ENCODE results near the gene GPR39. TPM values are rescaled to one million over a fixed set of nuclear protein-coding genes. Genes with fewer than 3 reads are reported as not detected.

GPR39 gene
- total RNA-seq, 2 donors from 2014 or later = 3.6 to 5.3 TPM

GRCh38 chr2:132374151-132374550 is 42.5 kb upstream of the GPR39 start:
- TF ChIP-seq CTCF (IDR thresholded peaks at IDR 0.05) = no peak
- no peak for TF ChIP-seq POLR2AphosphoS5 (IDR thresholded peaks at IDR 0.05)
- no peak for TF ChIP-seq POLR2A (IDR thresholded peaks at IDR 0.05)
- H3K27ac ChIP-seq = no peak overlapping the region
- H3K36me3 ChIP-seq = no peaks in the 10 kb centered on the region
- no peak for DNase-seq (ENCODE audit: low spot score)
- no peak overlapping the region for H3K4me3 ChIP-seq
- no peaks in the 10 kb centered on the region for H3K9me3 ChIP-seq
- intact Hi-C loops (cut with DNase I) = no loop called here
- H3K4me1 ChIP-seq (replicated peaks) = no peaks in the 10 kb centered on the region
- H3K27me3 ChIP-seq (replicated peaks; ENCODE audit: insufficient read depth) = no peaks in the 10 kb centered on the region

DNA sequence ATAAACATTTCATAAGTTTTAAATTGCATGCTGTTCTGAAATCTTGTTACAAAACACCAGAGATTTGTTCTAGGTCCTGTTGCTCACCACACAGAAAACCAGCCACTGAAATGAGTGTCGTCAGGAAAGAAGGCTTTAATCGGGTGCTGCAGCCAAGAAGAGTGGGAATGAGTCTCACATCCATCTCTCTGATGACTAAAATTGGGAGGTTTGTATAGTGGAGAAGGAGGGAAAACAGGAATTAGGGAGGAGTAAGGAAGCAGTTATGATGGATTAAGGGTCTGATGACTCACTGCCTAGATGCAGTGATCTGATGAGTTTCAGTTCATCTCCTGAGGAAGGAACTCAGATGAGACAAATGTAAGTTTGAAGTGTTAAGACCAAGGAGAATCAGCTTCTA is 42.1 kb upstream of the GPR39 start:
- Histone ChIP-seq H3K4me1 (replicated peaks) (no peaks in the 10 kb centered on the region), H3K27me3 (replicated peaks; ENCODE audit: insufficient read depth) (no peaks in the 10 kb centered on the region), H3K36me3 (no peaks in the 10 kb centered on the region), H3K27ac (no peak overlapping the region), H3K4me3 (no peak overlapping the region), H3K9me3 (no peaks in the 10 kb centered on the region)
- WGBS = 52% methylated on average over 2 of the region's 2 CpGs
- no peak for DNase-seq (ENCODE audit: low spot score)
- intact Hi-C loops (cut with DNase I) = no loop called here
- TF ChIP-seq POLR2A (IDR thresholded peaks at IDR 0.05) (no peak), CTCF (IDR thresholded peaks at IDR 0.05) (no peak), POLR2AphosphoS5 (IDR thresholded peaks at IDR 0.05) (no peak)

DNA sequence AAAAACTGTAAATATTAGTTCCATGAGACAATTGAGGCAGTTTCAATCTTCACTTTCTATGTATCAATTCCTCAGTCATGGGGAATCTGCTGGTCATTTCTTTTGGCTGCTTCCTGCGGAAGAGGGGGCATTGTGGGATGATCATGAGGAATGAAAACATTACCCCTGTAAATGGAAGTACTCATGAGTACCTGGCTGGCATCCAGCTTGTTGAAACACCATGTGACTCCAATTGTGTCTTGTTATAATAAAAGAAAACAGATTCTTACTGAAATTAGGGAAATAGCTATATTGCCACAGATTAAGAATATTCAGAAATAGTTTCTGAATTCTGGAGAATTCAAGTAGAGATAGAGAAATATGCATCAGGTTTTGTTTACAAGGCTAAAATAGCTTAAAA is 41.6 kb upstream of the GPR39 start:
- Histone ChIP-seq H3K9me3 (no peaks in the 10 kb centered on the region), H3K4me3 (no peak overlapping the region), H3K4me1 (replicated peaks) (no peaks in the 10 kb centered on the region), H3K27me3 (replicated peaks; ENCODE audit: insufficient read depth) (no peaks in the 10 kb centered on the region), H3K27ac (no peak overlapping the region), H3K36me3 (no peaks in the 10 kb centered on the region)
- intact Hi-C loops (cut with DNase I) = no loop called here
- TF ChIP-seq POLR2A (IDR thresholded peaks at IDR 0.05) (no peak), POLR2AphosphoS5 (IDR thresholded peaks at IDR 0.05) (no peak), CTCF (IDR thresholded peaks at IDR 0.05) (no peak)
- DNase-seq (ENCODE audit: low spot score) = no peak
- WGBS = 64% methylated on average over 1 of the region's 1 CpG

GRCh38 chr2:132381376-132381775 is 35.2 kb upstream of the GPR39 start:
- H3K9me3 ChIP-seq = no peaks in the 10 kb centered on the region
- no peaks in the 10 kb centered on the region for H3K36me3 ChIP-seq

More at GRCh38 chr2:132381376-132381775, 35.2 kb upstream of the GPR39 start:
- intact Hi-C loops (cut with DNase I) = no loop called here
- no peak overlapping the region for H3K27ac ChIP-seq
- DNase-seq (ENCODE audit: low spot score) = no peak
- TF ChIP-seq CTCF (IDR thresholded peaks at IDR 0.05) (no peak), POLR2A (IDR thresholded peaks at IDR 0.05) (no peak), POLR2AphosphoS5 (IDR thresholded peaks at IDR 0.05) (no peak)
- no peaks in the 10 kb centered on the region for H3K27me3 ChIP-seq (replicated peaks; ENCODE audit: insufficient read depth)
- 79% methylated on average over 4 of the region's 4 CpGs for WGBS
- no peaks in the 10 kb centered on the region for H3K4me1 ChIP-seq (replicated peaks)
- no peak overlapping the region for H3K4me3 ChIP-seq
